KOPT-K1 (cell line): Measurements from ENCODE around the gene RASA3.

ENCODE experiments used
- H3K27ac ChIP-seq: fragments of 200-600 bp; sonication (generic); 2 replicates; pipeline ENCODE4 v1.5.1; 2016; ENCODE audit warnings: antibody characterized with exemption, mild to moderate bottlenecking, low read depth, low read length; ENCODE audit not compliant: poor library complexity, severe bottlenecking
- H3K36me3 ChIP-seq: fragments of 200-600 bp; sonication (generic); 2 replicates; pipeline ENCODE4 v1.5.1; 2017; ENCODE audit warnings: antibody characterized with exemption, mild to moderate bottlenecking, low read length, moderate library complexity; ENCODE audit not compliant: insufficient read depth
- H3K9me3 ChIP-seq: fragments of 200-600 bp; sonication (generic); 2 replicates; pipeline ENCODE4 v1.5.1; 2017; ENCODE audit warnings: antibody characterized with exemption, low read length, mild to moderate bottlenecking; ENCODE audit not compliant: insufficient read depth, poor library complexity, severe bottlenecking

RASA3 gene

GRCh38 chr13:113945857-113946408, 186.5 kb downstream of the RASA3 start:
- Histone ChIP-seq H3K27ac (no peak overlapping the region), H3K36me3 (no peaks in the 10 kb centered on the region)

GRCh38 chr13:113943821-113944565, 188.4 kb downstream of the RASA3 start:
- Histone ChIP-seq H3K9me3 (no peaks in the 10 kb centered on the region), H3K27ac (no peak overlapping the region), H3K36me3 (no peaks in the 10 kb centered on the region)

More at GRCh38 chr13:113945857-113946408, 186.5 kb downstream of the RASA3 start:
- H3K9me3 ChIP-seq, result no peaks in the 10 kb centered on the region

- H3K27ac ChIP-seq, result no peak overlapping the region
- no peaks in the 10 kb centered on the region for H3K36me3 ChIP-seq
- no peaks in the 10 kb centered on the region for H3K9me3 ChIP-seq
These were observed 189.8 kb downstream of the RASA3 start for GRCh38 chr13:113942591-113943103.

GRCh38 chr13:113941571-113942191, 190.7 kb downstream of the RASA3 start:
- Histone ChIP-seq H3K36me3 (no peaks in the 10 kb centered on the region), H3K27ac (no peak overlapping the region), H3K9me3 (no peaks in the 10 kb centered on the region)

- H3K9me3 ChIP-seq, result no peaks in the 10 kb centered on the region
- no peak overlapping the region for H3K27ac ChIP-seq
- no peaks in the 10 kb centered on the region for H3K36me3 ChIP-seq
These were observed 192.5 kb downstream of the RASA3 start for GRCh38 chr13:113939944-113940297.

GRCh38 chr13:113939129-113939943, 193.1 kb downstream of the RASA3 start:
- Histone ChIP-seq H3K9me3 (no peaks in the 10 kb centered on the region), H3K36me3 (no peaks in the 10 kb centered on the region), H3K27ac (no peak overlapping the region)

GRCh38 chr13:113938716-113939115, 193.7 kb downstream of the RASA3 start:
- H3K27ac ChIP-seq, result no peak overlapping the region
- H3K9me3 ChIP-seq, result no peaks in the 10 kb centered on the region
- H3K36me3 ChIP-seq, result no peaks in the 10 kb centered on the region

- Histone ChIP-seq H3K36me3 (no peaks in the 10 kb centered on the region), H3K27ac (no peak overlapping the region), H3K9me3 (no peaks in the 10 kb centered on the region)
These were observed 194.2 kb downstream of the RASA3 start for GRCh38 chr13:113938246-113938645.

GRCh38 chr13:113937527-113938180, 194.8 kb downstream of the RASA3 start:
- no peaks in the 10 kb centered on the region for H3K9me3 ChIP-seq
- H3K36me3 ChIP-seq, result no peaks in the 10 kb centered on the region
- H3K27ac ChIP-seq, result no peak overlapping the region

- Histone ChIP-seq H3K27ac (no peak overlapping the region), H3K36me3 (no peaks in the 10 kb centered on the region)
These were observed 195.3 kb downstream of the RASA3 start for GRCh38 chr13:113937073-113937472.

GRCh38 chr13:113936166-113936965, 196.1 kb downstream of the RASA3 start:
- H3K9me3 ChIP-seq, result no peaks in the 10 kb centered on the region

More at GRCh38 chr13:113937073-113937472, 195.3 kb downstream of the RASA3 start:
- H3K9me3 ChIP-seq, result no peaks in the 10 kb centered on the region

GRCh38 chr13:113935001-113935844, 197.2 kb downstream of the RASA3 start:
- H3K36me3 ChIP-seq, result no peaks in the 10 kb centered on the region
- H3K9me3 ChIP-seq, result no peaks in the 10 kb centered on the region
- no peak overlapping the region for H3K27ac ChIP-seq

More at GRCh38 chr13:113936166-113936965, 196.1 kb downstream of the RASA3 start:
- Histone ChIP-seq H3K27ac (no peak overlapping the region), H3K36me3 (no peaks in the 10 kb centered on the region)

GRCh38 chr13:113934576-113934975, 197.8 kb downstream of the RASA3 start:
- Histone ChIP-seq H3K36me3 (no peaks in the 10 kb centered on the region), H3K9me3 (no peaks in the 10 kb centered on the region), H3K27ac (no peak overlapping the region)
